GM19455 (cell line): ENCODE measurements around the gene ME1.
"Not testable (repeated sequence)": the region's sequence is repeated elsewhere in the genome, so short reads cannot be mapped to it uniquely, and the experiment has no call there.

Experiments used
- ATAC-seq: cut with Tn5 transposase; IDR thresholded peaks from one replicate; pipeline ENCODE4 v1.9.1; 2021; ENCODE audit not compliant: unreplicated experiment

ME1 gene

GRCh38 chr6:83359638-83360037 lies 71.2 kb downstream of the ME1 start:
- ATAC-seq: no peak

DNA sequence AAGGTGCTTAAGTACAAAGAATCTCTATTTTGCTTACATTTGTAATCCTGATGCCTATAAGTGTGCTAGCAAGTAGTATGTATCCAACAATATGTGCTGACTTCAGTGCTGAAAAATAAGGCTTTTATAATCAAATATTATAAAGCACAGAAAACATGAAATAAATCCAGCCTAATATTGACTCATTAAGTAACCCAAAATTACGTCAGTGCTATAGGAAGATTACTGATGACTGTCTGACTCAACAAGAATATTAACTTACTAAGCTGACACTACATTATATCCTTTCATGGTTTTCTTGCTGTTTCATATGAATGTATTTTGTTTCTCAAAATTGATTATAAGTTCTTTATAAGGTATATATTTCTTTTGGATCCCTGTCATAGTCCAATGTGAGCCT lies 76.1 kb downstream of the ME1 start:
- no peak for ATAC-seq

- no peak for ATAC-seq
These were observed 78.3 kb downstream of the ME1 start for GRCh38 chr6:83352424-83353061.

- ATAC-seq: no peak
These were observed 87.7 kb downstream of the ME1 start for GRCh38 chr6:83343121-83343520.

DNA sequence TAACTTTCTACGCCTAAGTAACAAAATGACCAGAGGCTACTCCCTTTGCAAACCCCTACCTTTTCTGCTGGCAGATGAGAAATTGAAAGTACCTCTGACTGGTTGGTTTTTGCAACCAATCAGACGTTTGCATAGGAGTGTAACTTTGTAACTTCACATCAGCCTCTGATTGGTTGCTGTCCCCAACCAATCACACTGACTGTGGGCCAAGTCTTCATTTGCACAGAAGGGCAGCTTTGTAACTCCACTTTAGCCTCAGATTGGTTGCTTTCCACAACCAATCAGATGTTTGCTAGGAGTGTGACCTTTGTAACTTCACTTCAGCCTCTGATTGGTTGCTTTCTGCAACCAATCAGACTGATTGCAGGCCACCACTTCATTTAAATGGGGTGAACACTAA lies 89.1 kb downstream of the ME1 start:
- ATAC-seq: no peak

- ATAC-seq: not testable (repeated sequence)
These were observed 96.9 kb downstream of the ME1 start for GRCh38 chr6:83333916-83334315.

DNA sequence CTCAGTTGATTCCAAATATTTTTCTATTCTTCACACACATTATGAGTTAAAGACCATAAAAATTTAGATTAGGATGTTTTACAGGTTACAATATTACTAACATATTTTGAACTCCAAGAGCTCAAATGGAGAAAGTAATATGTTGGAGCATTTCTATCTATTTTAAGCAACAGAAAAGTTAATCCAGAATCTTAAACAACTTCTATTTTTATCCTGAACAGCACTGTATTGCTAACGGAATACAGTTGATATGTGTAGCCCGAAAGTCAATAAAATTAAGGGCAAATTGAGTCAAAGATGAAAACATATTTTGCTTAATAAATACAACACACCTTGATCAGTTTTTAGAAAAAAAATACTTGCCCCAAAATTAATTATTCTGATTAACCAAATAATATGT lies 97.4 kb downstream of the ME1 start:
- ATAC-seq: no peak

- ATAC-seq: no peak
These were observed 116.2 kb downstream of the ME1 start for GRCh38 chr6:83314693-83315092.

GRCh38 chr6:83313882-83314281 lies 117.0 kb downstream of the ME1 start:
- no peak for ATAC-seq

DNA sequence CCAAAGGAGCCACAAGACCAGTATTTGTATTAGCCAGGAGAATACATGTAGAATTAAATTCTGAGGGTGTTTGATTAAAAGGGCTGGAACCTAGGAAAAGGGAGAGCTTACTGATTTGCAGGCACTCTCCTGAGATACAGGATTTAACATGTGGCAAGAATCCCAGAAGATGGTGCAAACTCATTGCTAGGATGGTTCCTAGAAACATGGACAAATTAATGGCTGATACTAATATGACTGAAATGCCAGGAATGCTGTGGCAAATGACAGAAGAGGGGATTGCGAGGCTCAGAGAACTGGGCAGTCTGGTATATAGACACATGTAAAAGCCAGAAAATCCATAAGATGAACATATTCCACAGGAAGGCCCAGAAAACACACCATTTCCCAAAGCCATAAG lies 119.6 kb downstream of the ME1 start:
- ATAC-seq: no peak

DNA sequence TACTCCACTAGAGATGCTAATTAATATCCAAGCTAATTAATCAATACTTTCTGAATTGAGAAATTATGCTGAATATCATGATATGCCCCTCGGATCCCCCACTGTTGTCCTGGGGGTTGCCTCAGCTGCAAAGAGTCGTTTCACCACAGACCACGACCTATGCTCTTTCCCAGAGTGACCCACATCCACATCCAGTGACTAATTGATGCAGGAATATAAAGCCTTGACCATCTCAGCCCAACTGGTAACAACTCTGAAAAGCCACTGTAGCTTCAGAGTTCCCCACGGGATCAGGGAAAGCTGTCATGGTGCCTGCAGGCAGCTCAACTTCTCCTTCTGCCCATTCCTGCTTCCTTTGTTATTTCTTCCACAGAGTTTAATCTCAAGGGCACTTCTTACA lies 120.8 kb downstream of the ME1 start:
- no peak for ATAC-seq

- ATAC-seq: no peak
These were observed 121.5 kb downstream of the ME1 start for GRCh38 chr6:83309344-83309743.

- ATAC-seq: no peak
These were observed 122.0 kb downstream of the ME1 start for GRCh38 chr6:83308833-83309232.

GRCh38 chr6:83307849-83308248 lies 123.0 kb downstream of the ME1 start:
- no peak for ATAC-seq

GRCh38 chr6:83303426-83303825 lies 127.4 kb downstream of the ME1 start:
- ATAC-seq: no peak

DNA sequence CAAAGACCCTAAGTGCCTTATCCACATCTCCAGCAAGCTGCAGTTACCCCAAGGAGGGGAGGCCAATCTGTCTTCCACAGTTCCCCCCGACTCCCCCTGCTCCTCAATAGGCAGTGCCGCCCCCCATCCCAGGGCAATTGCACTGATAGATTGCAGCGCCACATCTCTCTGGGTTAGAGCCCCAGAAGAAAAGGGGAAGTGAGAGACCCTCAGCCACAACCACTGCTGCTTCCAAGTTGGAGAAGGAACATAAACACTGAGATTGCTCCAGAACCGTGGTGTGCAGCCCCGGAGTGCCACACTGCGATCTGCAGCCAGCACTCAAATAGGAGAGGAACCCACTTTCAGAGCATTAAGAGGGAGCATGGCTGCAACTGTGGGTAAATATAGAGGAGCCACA lies 136.2 kb downstream of the ME1 start:
- ATAC-seq: no peak

DNA sequence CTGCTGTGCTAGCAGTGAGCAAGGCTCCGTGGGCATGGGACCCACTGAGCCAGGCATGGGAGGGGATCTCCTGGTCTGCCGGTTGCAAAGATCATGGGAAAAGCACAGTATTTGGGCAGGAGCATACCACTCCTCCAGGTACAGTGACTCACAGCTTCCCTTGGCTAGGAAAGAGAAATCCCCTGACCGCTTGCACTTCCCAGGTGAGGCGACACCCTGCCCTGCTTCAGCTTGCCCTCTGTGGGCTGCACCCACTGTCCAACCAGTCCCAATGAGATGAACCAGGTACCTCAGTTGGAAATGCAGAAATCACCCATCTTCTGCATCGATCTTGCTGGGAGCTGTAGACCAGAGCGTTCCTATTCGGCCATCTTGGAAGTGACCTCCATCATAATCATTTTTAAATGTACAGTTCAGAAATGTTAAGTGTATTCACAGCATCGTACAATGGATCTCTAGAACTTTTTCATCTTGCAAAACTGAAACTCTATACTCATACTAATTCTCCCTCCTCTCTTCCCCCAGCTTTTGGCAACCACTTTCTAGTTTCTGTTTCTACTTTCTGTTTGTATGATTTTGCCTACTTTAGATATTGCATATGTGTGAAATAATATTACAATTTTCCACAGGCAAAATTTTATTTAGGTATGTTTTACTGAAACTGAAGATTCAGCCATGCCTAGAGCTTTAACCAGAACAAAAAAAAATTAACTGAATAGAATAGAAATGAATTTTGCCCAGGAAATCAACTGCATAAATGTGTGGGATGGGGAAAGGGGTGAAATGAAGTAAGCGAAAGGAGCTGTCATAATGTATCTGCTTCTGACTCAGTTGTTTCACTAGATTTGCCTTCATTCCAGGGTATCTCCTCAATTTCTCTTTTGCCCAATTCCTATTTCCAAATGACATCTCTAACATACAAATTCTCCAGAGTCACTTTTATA lies 137.7 kb downstream of the ME1 start:
- ATAC-seq: no peak

- ATAC-seq: not testable (repeated sequence)
These were observed 143.6 kb downstream of the ME1 start for GRCh38 chr6:83287298-83287697.

GRCh38 chr6:83285917-83286316 lies 144.9 kb downstream of the ME1 start:
- ATAC-seq: no peak

- no peak for ATAC-seq
These were observed 157.3 kb downstream of the ME1 start for GRCh38 chr6:83273596-83273995.

DNA sequence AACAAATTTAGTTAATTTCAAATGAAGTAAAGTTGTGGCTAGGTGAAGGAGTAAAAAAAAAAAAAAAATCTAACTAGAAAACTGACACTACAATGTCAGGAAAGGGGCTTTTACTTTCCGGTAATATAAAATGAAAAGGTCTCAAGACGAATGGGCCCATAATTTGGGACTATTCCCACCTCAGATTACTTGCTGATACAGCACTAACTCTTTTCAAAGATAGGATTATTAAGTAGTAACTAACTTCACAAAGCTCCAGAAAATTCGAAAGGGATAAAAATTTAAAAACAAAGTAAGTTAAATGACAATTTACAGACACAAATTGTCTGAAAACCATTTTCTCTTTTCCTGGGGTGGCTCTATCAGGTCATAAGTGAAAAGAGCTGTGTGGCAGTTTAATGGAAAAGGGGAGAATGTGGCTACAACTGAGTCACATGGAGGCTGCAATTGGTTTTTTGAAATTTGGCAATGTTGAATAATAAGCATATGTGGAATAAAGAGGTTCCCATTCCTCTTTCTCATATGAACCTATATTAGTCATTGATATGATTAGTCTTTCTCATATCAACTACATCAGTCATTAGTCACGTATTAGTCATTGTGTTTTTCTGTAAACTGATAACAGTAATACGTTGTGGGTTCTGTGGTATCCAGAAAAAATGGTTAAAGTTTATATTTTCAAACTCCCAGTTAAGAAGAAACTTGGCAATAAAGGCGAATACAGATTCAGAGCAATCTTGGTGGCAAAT lies 159.7 kb downstream of the ME1 start:
- no peak for ATAC-seq

DNA sequence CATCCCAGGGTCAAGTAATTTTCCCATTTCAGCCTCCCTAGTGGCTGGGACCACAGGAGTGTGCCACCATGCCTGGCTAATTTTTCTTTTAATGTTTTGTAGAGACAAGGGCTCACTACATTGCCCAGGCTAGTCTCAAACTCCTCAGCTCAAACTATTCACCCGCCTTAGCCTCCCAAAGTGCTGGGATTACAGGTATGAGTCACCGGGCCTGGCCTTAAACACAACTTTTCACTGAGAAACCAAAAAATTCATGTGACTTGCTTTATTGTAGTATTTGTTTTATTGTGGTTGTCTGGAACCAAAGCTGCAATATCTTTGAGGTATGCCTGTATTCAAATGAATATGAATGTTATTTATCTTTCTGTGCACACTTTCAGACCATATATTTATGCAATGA lies 165.5 kb downstream of the ME1 start:
- ATAC-seq: no peak
